ENCODE data around the gene LPAR6.

DNA sequence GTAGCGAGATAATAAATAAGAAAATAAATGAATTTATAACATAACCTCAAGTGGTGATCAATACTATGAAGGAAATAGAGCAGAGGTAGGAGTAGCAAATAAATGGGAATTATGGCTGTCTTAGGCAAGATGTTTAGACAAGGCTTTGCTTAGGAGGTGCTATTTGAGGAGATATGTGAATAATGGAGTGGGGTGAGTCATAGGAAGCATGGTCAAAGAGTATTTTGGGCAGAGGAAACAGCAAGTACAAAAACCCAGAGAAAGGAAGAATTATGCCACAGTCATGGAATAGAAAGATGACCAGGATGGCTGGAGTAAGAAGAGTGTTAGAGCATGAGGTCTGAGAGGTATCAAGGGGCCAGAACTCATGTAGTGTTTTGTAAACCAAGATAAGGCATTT lies 33.6 kb upstream of the LPAR6 start:
- TF ChIP-seq JUND (CRISPR knock-in tag; IDR thresholded peaks at IDR 0.05) = no peak
- no peak for TF ChIP-seq CHD4 (IDR thresholded peaks at IDR 0.05; ENCODE audit: borderline replicate concordance, low read length)
- no peak for TF ChIP-seq ZNF746 (CRISPR knock-in tag; IDR thresholded peaks at IDR 0.05)
- no peak for TF ChIP-seq HMG20A (CRISPR knock-in tag; IDR thresholded peaks at IDR 0.05; ENCODE audit: borderline replicate concordance)
- no peak for TF ChIP-seq ZNF431 (CRISPR knock-in tag; IDR thresholded peaks at IDR 0.05; ENCODE audit: borderline replicate concordance, low read depth)
- TF ChIP-seq ERF (CRISPR knock-in tag; IDR thresholded peaks at IDR 0.05) = no peak
- no peak for TF ChIP-seq EED (CRISPR knock-in tag; IDR thresholded peaks at IDR 0.05)
- TF ChIP-seq CBX5 (CRISPR knock-in tag; IDR thresholded peaks at IDR 0.05; ENCODE audit: borderline replicate concordance) = no peak
- TF ChIP-seq, protein P1, sequence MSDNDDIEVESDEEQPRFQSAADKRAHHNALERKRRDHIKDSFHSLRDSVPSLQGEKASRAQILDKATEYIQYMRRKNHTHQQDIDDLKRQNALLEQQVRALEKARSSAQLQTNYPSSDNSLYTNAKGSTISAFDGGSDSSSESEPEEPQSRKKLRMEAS (IDR thresholded peaks at IDR 0.05) = no peak
- TF ChIP-seq, protein P2, sequence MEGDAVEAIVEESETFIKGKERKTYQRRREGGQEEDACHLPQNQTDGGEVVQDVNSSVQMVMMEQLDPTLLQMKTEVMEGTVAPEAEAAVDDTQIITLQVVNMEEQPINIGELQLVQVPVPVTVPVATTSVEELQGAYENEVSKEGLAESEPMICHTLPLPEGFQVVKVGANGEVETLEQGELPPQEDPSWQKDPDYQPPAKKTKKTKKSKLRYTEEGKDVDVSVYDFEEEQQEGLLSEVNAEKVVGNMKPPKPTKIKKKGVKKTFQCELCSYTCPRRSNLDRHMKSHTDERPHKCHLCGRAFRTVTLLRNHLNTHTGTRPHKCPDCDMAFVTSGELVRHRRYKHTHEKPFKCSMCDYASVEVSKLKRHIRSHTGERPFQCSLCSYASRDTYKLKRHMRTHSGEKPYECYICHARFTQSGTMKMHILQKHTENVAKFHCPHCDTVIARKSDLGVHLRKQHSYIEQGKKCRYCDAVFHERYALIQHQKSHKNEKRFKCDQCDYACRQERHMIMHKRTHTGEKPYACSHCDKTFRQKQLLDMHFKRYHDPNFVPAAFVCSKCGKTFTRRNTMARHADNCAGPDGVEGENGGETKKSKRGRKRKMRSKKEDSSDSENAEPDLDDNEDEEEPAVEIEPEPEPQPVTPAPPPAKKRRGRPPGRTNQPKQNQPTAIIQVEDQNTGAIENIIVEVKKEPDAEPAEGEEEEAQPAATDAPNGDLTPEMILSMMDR (CRISPR knock-in tag; IDR thresholded peaks at IDR 0.05) = no peak
- TF ChIP-seq FOSL1 (CRISPR knock-in tag; IDR thresholded peaks at IDR 0.05; ENCODE audit: borderline replicate concordance) = no peak
- TF ChIP-seq GPN1 (CRISPR knock-in tag; IDR thresholded peaks at IDR 0.05; ENCODE audit: borderline replicate concordance) = no peak
- TF ChIP-seq TBL1XR1 (IDR thresholded peaks at IDR 0.05; ENCODE audit: borderline replicate concordance, low read length, partially characterized antibody) = no peak

Data from HepG2 (cell line).